HG02938 (cell line): Measurements from ENCODE around the gene SPPL2B.

ENCODE experiments used
- ATAC-seq: cut with Tn5 transposase; IDR thresholded peaks from one replicate; pipeline ENCODE4 v1.9.1; 2021; ENCODE audit warnings: mild to moderate bottlenecking, moderate library complexity; ENCODE audit not compliant: unreplicated experiment

The SPPL2B gene

DNA sequence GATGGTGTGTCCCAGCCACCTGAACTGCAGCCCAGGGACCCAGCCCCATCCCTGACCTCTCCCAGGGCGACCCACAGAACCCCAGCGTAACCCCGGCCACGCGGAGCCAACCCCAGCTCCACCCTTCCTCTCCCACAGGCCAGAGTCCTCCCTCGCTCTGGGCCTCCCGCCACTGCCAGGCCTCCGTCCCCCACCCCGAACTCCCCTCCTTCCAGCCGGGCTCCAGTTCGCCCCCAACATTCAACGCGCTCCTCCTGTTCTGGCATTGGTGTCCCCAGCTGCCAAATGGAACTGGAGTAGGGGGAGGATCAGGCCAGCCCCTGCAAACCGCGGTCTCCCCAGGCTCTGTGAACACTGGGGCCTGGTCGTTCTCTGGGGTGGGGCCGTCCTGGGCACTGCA lies 28.0 kb upstream of the SPPL2B start:
- no peak for ATAC-seq

DNA sequence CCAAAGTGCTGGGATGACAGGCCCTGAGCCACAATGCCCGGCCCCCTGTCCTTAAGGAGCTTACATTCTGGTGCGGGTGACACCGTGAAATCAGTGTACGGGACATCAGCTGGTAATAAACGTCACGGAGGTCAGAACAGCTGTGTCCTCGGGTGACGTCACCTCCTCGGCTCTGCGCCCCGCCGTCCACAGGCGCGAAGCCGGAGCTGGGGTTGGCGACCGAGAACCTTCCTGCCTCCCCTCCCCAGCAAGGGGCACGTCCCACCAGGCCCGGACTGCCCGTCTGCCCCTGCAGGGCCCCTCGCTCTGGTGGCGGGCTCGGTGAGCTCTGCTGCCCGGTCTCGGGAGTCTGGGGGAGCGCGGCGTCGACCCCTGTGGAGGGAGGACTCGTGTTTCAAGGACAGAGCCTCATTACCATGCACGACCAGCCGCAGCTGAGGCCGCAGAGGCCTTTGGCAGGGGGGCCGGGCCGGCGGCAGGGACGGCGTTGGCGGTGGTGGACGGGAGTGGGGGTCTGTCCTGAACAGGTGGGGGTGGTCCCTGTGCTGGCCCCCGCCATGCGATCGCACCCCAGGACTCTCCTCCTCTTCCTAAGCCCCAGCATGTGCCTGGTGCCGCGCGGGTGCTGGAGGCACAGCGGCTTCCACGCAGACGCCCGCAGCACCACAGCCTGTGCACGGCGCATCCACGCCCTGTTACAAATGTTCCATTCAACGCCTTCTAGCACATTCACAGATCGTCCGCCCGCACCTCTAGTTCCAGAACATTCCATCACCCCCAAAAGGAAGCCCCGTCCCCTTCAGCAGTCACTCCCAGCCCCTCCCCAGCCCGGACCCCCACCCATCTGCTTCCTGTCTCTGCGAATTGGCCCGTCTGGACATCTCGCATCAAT lies 25.9 kb upstream of the SPPL2B start:
- no peak for ATAC-seq

DNA sequence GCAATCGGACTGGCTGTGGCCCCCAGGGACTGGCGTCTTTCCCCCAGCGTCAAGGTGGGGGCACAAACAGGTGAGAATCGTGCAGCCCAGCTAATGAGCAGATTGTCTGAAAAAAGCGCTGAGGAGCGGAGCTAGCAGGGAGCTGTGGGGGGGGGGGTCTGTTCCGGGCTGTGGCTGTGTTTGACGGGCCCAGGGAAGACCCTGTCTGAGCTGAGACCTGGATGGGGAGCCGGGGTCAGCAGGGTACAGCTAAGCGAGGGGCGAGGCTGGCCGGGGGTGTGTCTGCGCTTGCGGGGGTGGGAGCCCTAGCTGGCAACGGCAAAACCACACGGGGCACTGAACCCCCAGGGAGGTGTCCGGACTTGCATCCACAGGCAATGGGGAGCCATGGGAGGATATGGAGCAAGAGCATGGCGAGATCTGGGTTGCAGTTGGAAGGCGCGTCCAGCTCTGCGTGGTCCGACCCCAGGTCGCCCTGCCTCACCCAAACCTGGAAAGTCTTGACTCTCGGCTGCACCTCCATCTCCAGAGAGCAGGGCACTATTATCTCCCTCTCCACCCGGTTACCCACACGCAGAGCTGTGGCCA lies 25.2 kb upstream of the SPPL2B start:
- no peak for ATAC-seq

DNA sequence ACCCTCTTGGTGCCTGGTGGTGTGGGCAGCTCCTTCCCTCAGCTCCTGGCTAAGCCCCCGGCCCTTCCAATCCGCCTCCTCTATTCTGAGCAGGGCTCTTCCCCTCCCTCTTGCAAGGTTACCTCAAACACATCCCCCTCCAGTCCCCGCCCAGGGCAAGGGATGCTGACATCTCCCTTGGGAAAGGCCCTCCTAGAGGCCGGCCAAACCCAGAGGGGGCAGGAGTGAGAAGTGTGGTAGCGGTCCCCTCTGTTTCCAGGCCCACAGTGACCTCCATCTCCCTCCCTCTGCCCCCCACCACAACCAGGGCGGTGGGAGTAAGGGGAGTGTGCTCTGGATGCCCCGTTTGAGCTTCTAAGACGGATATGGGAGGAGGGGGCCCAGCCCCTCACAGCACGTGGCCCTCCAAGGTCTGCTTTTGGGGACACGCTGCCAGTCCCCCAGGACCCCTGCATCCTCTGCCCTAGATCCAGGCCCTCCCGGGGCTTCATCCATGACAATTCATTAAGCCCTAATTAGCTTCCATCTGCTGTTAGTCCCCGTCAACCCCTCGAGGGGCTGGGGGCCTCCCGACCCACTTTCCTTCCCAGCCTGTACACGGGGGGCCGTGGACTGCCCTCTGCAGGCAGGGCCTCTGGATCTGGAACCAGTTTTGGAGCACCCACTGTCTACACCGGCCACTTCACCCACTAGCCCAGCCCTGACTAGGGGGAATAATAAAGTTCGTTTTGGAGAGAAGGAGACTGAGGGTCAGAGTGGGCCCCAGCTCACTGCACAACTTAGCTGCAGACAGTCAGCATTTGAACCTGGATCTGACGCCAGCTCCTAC lies 22.8 kb upstream of the SPPL2B start:
- no peak for ATAC-seq

DNA sequence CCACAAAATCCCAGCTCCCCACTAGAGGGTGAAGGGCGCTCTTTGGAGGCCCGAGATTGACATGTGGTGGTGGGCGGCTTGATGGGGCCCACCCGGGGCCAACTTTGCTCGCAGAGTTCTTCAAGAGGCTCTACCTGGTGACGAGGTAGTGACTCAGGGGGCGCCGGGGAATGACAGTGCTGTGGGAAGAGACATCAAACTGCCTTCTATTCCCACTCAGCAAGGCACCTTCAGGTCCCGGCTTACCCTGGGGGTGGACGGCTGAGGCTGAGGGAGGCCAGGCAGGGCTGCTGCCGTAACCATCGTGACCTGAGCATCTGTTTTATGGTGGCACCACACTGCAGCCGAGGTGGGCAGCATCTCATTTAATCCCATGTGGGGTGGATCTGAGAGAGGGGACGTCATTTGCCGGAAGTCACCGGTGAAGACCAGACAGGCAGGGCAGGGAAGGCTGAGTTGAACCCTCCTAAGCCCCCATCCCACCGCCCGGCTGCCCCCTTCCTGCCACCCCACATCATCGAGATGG lies 22.1 kb upstream of the SPPL2B start:
- no peak for ATAC-seq

DNA sequence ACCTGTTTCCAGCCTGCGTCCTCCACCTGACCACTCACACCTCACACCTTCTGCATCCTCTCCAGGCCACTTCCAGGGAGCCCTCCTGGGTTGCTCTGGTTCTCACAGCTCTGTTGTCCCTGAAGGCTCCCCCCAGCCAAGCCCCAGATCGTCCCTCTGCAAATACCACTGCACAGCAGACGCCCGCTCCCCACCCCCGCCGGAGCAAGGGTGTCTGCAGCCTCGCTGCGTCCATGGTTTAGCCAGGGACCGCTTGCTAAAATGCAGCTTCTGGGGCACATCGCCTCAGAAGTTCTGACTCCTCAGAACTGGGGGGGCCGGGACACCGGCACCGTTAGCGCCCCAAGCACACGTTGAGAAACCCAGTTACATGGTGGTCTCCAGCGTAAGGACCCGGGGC lies 21.5 kb upstream of the SPPL2B start:
- no peak for ATAC-seq

DNA sequence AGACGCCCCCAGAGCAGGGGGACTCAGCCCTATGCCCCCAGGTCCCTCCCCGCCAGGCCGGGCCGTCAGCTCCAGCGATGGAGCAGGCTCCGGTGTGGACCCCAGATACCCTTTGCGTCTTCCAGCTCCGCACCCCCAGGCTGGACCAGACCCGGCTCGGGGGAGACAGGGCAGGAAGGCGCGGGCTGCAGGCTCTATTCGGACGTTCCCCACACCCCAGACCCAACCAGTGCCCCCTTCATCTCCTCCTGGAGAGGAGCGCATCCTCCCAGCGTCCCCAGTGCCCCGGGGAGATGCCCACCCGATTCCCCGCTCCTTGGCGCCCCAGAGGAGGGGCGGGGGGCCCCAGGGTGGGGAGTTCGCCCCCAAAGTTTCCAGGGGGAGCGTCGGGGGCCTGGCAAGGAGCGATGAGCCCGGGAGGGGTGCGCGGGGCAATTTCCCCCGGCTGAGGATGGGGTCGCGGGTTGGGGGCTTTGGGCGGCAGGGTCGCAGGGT lies 20.9 kb upstream of the SPPL2B start:
- ATAC-seq: no peak

DNA sequence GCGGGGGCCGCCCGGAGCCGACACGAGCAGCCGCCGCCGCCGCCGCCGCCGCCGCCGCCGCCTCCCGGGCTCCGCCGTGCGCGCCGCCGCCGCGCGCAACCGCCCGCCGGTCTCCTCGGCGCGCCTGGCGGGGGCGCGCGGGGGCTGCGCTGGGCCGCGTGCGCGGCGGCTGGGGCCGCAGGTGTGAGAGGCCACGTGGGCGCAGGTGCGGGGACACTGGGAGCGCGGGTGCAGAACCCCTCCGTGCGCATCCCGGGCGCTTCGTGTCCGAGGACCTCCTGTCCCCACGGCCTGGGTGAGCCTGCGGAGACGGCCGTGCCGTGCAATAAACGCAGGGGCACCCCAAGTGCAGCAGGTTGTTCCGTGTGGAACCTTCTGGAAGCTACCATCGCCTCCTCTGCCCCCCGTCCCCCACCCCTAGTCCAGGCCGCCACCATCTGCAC lies 20.3 kb upstream of the SPPL2B start, which contains the start of gene LINGO3:
Gene LINGO3, minus strand, starts transcription at position 41 of the 443 bp plus-strand sequence. CDS start 16,378 bp downstream, outside the sequence.
- ATAC-seq: no peak

DNA sequence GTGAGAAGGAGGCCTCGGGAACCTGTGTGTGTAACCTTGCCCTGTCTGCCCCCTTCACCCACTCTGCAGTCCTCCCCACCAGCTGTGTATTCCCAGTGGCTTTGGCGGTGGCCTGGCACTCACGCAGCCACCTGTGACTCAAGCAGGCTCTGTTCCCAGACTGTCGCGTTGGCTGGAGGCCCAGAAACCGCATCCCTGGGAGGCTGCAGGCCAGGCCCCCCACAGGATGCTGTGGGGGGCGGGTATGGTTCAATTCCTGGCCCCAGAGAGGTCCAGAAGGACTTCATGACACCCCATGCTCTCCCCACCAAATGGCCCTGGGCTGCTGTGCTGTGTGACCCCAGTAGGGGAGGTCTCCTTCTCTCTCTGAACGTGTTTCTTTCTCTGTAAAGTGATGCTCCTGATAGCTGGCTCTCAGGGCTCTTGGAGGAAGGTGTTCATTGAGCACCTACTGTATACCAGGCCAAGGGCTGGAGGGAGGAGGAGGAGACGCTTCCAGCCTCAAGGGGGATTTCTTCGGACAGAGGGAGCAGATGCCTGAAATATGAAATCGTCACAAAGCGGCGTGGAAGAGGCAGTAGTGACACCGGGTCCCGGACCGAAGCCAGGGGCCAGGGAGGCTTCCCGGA lies 18.6 kb upstream of the SPPL2B start:
- no peak for ATAC-seq

DNA sequence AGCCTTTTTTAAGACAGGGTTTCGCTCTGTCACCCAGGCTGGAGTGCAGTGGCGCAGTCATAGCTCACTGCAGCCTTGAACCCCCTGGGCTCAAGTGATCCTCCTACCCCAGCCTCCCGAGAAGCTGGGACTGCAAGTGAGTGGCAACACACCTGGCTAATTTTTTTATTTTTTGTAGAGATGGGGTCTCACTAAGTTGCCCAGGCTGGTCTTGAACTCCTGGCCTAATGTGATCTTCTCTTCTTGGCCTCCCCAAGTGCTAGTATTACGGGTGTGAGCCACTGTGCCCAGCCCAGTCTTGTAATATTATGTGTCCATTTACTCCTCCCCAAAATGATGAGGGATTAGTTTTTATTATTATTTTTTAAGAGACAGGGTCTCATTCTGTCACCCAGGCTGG lies 17.4 kb upstream of the SPPL2B start:
- ATAC-seq: no peak

DNA sequence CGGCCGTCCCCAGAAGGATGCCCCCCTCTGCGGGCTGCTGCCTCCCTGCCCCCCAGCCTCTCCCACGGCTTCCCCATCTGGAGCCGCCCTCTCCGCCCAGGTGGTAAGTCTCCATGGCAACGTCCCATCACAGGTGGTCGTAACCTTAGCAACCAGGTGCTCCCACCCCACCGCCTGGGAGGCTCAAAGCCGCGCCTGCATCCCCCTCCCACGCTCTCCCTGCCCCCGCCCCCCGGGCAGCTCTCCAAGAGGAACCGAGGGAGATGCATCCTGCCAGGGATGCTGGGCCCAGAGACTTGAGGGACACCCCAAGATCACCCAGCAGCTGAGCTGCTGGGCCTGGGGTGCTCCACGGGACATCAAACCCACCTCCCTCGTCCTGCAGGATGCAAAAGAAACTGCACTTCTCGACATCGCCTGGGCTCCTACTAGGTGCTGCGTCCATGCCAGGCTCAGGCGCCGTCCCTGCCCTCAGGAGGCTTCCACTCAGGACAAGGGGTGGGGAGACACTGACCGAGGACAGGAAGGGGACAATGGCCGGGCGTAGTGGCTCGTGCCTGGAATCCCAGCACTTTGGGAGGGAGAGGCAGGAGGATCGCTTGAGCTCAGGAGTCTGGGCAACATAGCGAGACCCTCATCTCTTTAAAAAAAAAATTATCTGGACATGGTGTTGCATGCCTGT lies 15.5 kb upstream of the SPPL2B start:
- no peak for ATAC-seq

DNA sequence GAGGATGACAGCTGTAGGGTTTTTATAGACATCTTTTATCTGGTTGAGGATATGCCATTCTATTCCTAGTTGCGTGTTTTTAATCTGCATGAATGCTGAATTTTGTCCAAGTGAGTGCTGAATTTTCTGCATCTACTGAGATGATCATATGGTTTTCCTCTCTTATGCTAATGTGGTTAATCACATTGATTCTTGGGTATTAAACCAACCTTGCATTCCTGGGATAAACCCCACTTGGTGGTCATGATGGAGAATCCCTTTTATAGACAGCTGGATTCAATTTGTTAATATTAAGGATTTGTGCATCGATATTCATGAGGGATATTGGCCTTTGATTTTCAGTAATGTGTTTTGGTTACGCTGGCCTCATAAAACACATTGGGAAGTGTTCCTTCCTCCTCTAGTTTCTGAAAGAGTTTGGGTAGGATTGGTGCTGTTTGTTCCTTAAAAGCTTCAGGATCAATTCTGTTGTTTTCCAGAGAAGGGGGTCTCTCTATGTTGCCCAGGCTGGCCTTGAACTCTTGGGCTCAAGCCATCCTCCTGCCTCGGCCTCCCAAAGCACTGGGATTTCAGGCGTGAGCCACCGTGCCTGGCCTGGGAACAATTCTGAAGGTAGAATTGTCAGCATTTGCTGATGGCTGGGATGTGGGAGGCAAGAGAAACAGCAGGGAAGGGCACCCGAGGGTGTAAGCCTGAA lies 13.2 kb upstream of the SPPL2B start:
- no peak for ATAC-seq

DNA sequence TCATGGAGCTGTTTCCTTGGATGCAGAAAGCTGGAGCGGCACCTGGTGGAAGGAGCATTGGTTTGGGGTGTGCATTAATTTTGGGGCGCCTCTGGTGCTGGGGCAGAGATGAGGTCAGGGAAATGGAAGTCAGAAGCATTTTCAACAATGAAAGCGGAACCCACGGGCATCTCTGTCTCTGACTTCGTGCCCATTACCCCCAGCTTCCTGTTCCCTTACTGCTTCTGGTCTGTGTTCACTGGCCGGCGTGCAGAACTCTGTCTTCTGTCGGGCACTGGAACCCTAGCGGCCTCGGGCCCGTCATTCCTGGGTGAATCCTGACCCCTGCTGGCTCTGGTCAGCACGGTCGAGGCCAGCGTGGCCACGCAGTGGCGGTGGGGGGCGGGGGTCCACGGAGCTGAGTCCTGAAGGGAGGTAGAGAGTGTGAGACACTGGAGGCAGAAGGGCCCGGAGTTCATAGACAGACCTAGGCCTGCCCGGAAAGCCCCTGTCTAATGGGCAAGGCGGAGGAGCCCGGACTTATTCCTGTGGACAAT lies 12.6 kb upstream of the SPPL2B start:
- no peak for ATAC-seq

DNA sequence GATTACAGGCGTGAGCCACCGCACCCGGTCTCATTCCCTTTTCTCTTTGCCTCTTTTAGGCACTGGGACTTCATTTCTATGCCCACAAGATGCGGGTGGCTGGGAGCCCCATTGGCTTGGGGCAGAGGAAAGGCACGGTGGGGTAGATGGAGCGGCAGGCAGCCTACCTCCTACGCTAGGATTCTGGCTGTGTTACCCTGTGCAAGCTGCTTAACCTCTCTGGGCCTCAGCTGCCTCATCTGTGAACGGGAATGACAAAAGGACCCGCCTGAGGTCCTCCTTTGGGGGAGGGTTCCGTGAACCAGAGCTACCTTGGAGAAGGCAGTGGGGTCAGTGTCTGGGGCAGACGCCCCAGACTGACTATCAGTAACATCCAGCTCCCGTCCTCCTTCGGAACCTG lies 11.2 kb upstream of the SPPL2B start:
- ATAC-seq: no peak

DNA sequence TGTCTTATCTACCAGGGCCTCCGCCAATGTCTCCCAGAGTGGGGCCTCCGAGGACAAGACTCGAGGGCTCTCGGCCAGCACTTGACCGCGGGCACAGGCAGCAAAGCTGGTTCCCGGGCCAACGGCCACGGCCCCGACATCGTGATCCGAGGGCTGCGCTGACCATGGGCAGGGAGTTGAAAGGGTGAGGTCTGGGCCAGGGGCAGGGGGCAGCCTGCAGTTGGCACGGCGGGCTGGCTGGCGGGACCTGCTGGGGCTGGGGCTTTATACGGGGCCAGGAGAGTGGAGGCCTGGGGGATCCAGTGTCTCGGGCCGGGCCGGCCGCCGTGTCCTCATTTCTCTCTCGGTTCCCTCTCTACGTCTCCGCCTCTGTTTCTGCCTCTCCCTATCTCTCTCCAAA lies 10.7 kb upstream of the SPPL2B start:
- no peak for ATAC-seq

DNA sequence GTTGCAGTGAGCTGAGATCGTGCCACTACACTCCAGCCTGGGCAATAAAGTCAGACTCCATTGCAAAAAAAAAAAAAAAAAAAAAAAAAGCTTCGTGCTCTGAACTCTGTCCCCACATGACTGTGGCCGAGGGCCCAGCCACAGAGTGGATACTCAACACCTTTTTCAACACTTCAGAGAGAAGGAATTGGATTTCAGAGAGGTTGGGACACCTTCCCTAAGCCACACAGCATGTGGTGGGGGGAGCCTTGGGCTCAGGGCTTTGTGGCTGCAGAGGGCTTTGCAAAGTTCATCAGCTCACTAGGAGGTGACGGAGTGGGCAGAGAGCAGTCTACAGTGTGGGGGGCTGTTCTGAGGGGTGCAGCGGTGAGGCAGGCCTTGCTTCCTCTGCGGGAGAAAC lies 9.6 kb upstream of the SPPL2B start:
- ATAC-seq: no peak

DNA sequence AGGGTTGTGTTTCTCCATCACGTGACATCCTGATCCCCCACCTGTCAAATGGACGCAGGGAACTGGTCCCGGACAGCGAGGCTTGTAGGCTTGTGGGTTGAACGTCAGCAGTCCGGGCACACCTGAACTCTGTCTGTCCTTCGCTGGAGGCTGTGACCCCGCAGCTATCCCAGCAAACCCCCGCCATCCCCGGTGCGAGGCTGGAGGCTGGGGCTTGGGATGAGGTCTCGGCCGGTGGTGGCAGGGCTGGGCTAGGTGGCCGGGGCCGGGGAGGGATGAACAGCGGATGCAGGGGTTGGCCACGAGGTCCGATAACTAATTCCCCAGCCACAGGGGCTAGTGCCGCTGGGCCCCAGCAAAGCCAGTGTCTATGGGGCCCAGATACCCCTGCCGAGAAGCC lies 8.9 kb upstream of the SPPL2B start:
- ATAC-seq: no peak

DNA sequence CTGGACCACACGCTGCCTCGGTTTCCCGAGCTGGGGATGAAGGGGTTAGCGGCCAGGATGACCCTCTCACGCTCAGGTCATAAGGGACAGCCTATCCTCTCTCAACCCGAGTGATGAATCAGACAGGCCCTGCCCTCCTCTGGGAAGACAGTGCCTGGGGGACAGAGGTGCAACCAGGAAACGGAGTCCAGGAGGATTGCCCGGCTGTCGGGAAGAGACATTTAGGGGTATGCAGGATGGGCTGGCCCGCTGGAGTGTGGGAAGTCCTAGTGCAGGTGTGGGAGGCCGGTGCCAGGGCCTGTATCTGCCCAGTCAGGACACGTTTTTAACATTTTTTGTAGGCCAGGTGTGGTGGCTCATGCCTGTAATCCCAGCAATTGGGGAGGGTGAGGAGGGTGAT lies 8.4 kb upstream of the SPPL2B start:
- ATAC-seq: no peak

DNA sequence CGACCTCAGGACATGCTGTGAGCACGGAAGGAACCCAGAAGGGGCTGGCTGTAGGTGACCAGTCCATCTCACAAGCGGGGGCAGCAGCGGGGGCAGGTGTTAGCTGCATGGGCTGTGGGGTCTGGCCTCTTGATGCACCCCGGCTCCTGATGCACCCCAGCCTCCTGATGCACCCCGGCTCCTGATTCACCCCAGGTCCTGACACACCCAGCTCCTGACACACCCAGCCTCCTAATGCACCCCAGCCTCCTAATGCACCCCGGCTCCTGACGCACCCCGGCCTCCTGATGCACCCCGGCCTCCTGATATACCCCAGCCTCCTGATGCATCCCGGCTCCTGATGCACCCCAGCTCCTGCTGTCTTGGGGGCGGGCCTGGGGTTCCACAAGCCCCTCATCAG lies 7.5 kb upstream of the SPPL2B start:
- ATAC-seq: no peak
